Caco-2 (cell line): ENCODE results near the gene HMCN2. TPM values are rescaled to one million over a fixed set of nuclear protein-coding genes. Genes with fewer than 3 reads are reported as not detected.

ENCODE experiments used
- BruUV-seq: library from RNA; stranded (reverse); fragments of 400-500 nt; replicated peaks from 2 replicates; lab custom pipeline; 2021; lab: Mats Ljungman, UMichigan
- CTCF ChIA-PET: fragments of 300-600 bp; sonication (Branson Sonifier 250); formaldehyde crosslinking; loops from one replicate; lab custom pipeline; 2022; ENCODE audit warnings: antibody characterized with exemption; lab: Charles Lee
- POLR2A ChIA-PET: fragments of 300-600 bp; sonication (Branson Sonifier 250); formaldehyde crosslinking; loops from one replicate; lab custom pipeline; 2022; ENCODE audit warnings: antibody characterized with exemption; lab: Charles Lee
- DNase-seq, 2 experiments: peaks; one replicate each; pipeline versions ENCODE4 v3.0.0 to v3.0.0-alpha.2; 2020 to 2022
- H3K27me3 ChIP-seq: replicated peaks from 2 replicates; pipeline ENCODE4 v1.6.0; 2011; ENCODE audit warnings: low read length; ENCODE audit not compliant: control insufficient read depth, insufficient read depth
- H3K36me3 ChIP-seq: 2 replicates; pipeline ENCODE4 v1.5.1; 2011; ENCODE audit warnings: low read length; ENCODE audit not compliant: control insufficient read depth, insufficient read depth
- H3K4me1 ChIP-seq: fragments of 250-450 bp; sonication (Bioruptor Pico); 2 replicates; pipeline ENCODE4 v1.5.1; 2020; ENCODE audit warnings: mild to moderate bottlenecking
- H3K4me3 ChIP-seq: 2 replicates; pipeline ENCODE4 v1.5.1; 2011; ENCODE audit warnings: low read depth, mild to moderate bottlenecking, control low read depth, low read length
- H3K9me3 ChIP-seq: fragments of 250-450 bp; sonication (Bioruptor Pico); 2 replicates; pipeline ENCODE4 v1.5.1; 2020; ENCODE audit warnings: mild to moderate bottlenecking, moderate library complexity
- H3K27ac Mint-ChIP-seq: one replicate; pipeline ENCODE4 v1.8.0; 2022; ENCODE audit warnings: mixed read lengths; ENCODE audit not compliant: unreplicated experiment
- H3K27me3 Mint-ChIP-seq: one replicate; pipeline ENCODE4 v1.8.0; 2022; ENCODE audit warnings: mixed read lengths; ENCODE audit not compliant: insufficient read depth, unreplicated experiment
- H3K36me3 Mint-ChIP-seq: one replicate; pipeline ENCODE4 v1.8.0; 2022; ENCODE audit warnings: mild to moderate bottlenecking, mixed read lengths; ENCODE audit not compliant: insufficient read depth, unreplicated experiment
- H3K4me1 Mint-ChIP-seq: one replicate; pipeline ENCODE4 v1.8.0; 2022; ENCODE audit warnings: low read depth, mixed read lengths; ENCODE audit not compliant: unreplicated experiment
- H3K4me3 Mint-ChIP-seq: one replicate; pipeline ENCODE4 v1.8.0; 2022; ENCODE audit warnings: mild to moderate bottlenecking, moderate library complexity, mixed read lengths; ENCODE audit not compliant: unreplicated experiment
- H3K9me3 Mint-ChIP-seq: one replicate; pipeline ENCODE4 v1.8.0; 2022; ENCODE audit warnings: mixed read lengths; ENCODE audit not compliant: unreplicated experiment
- intact Hi-C: fragments of 100-400 bp; cut with micrococcal nuclease; formaldehyde crosslinking; loops from one replicate; pipeline ENCODE4 v1.10.0; 2022; ENCODE audit not compliant: unreplicated experiment
- total RNA-seq: library from RNA; stranded (reverse); gene quantifications from 2 replicates; pipeline ENCODE4 v1.2.3, GENCODE V29; 2022
- TF ChIP-seq, protein P1 (sequence below), 2 experiments: fragments of 200-600 bp in 1 of 2; IDR thresholded peaks; 1 replicate in 1 of 2; 2 replicates in 1 of 2; pipeline versions ENCODE4 v1.5.1 to v1.8.0; 2011 to 2022; ENCODE audit warnings: antibody characterized with exemption in 1 of 2, control low read depth in 1 of 2, inconsistent platforms in 1 of 2, low read depth in 1 of 2, low read length in 1 of 2, mild to moderate bottlenecking in 1 of 2, moderate library complexity in 1 of 2; ENCODE audit not compliant: insufficient read depth in 1 of 2, severe bottlenecking in 1 of 2, unreplicated experiment in 1 of 2

The HMCN2 gene
- total RNA-seq, 1 experiment from 2014 or later: 0.41 TPM

DNA sequence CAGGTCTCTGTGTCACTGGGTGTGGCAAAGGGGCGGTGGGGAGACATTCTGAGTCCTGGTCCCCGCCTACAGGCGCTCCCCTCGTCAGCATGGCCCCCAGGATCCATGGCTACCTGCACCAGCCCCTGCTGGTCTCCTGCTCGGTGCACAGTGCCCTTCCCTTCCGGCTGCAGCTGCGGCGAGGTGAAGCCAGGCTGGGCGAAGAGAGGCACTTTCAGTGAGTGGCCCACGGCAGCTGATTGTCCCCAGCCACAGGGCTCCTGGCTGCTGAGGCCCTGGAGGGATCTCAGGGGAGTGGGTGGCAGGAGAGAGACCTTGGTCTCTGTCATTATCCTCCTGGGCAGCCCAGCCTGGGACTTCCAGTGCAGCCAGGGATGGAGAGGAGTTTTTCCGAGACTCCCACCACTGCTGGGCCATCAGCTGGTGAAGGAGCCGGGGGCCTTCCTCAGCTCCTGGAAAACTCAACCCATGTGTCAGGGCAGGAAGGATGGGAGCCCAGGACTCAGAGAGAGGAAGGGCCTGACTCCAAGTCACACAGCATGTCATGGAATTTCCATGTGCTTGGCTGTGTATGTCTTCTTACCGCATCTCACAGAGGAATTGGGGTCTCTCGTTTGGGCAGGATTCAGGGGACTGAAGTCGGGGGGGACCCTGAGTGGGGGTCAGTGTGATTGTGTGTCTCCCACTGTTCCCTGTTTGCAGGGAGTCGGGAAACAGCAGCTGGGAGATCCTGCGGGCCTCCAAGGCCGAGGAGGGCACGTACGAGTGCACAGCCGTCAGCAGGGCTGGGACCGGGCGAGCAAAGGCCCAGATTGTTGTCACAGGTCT lies 37.4 kb downstream of the HMCN2 start:
- Mint-ChIP-seq H3K27ac (no peak overlapping the region), H3K27me3 (peaks cover 8% of the 10 kb centered on the region), H3K4me1 (no peaks in the 10 kb centered on the region), H3K4me3 (no peak overlapping the region), H3K36me3 (no peaks in the 10 kb centered on the region), H3K9me3 (no peaks in the 10 kb centered on the region)
- ChIA-PET CTCF (no interaction called here), POLR2A (no interaction called here)
- no TSS peak for BruUV-seq
- Histone ChIP-seq H3K27me3 (no peaks in the 10 kb centered on the region), H3K4me1 (no peaks in the 10 kb centered on the region), H3K9me3 (no peaks in the 10 kb centered on the region), H3K4me3 (no peak overlapping the region), H3K36me3 (no peaks in the 10 kb centered on the region)
- DNase-seq: no peak
- intact Hi-C loops: no loop called here
- TF ChIP-seq, protein P1, sequence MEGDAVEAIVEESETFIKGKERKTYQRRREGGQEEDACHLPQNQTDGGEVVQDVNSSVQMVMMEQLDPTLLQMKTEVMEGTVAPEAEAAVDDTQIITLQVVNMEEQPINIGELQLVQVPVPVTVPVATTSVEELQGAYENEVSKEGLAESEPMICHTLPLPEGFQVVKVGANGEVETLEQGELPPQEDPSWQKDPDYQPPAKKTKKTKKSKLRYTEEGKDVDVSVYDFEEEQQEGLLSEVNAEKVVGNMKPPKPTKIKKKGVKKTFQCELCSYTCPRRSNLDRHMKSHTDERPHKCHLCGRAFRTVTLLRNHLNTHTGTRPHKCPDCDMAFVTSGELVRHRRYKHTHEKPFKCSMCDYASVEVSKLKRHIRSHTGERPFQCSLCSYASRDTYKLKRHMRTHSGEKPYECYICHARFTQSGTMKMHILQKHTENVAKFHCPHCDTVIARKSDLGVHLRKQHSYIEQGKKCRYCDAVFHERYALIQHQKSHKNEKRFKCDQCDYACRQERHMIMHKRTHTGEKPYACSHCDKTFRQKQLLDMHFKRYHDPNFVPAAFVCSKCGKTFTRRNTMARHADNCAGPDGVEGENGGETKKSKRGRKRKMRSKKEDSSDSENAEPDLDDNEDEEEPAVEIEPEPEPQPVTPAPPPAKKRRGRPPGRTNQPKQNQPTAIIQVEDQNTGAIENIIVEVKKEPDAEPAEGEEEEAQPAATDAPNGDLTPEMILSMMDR (IDR thresholded peaks at IDR 0.05; ENCODE audit: insufficient read depth in 1 of 2, low read depth in 1 of 2, low read length in 1 of 2, severe bottlenecking in 1 of 2, unreplicated experiment in 1 of 2): no peak

DNA sequence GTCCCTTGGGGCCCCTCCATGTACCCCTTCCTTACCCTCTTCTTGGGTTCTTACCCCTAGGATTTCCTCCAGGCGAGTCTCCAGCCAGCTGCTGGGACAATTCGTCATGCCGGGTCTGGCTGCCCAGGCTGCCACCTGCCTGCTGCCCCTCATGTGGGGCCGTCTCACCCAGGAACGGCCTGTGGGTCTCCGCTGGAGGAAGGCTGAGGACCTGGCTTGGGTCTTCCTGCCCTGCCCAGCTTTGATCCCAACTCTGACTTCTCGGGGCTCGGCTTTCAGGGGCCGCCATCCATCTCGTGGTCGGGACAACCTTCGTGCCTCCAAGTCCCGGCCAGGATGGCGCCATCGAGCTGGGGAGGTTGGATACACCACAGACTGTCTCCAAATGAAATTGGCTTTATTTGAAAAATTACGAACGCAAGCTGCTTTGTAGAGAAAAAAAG lies 38.1 kb downstream of the HMCN2 start:
- H3K4me1 ChIP-seq: no peaks in the 10 kb centered on the region
- intact Hi-C loops: no loop called here
- H3K4me3 ChIP-seq: no peak overlapping the region
- H3K36me3 ChIP-seq: no peaks in the 10 kb centered on the region
- TF ChIP-seq, protein P1 (IDR thresholded peaks at IDR 0.05; ENCODE audit: insufficient read depth in 1 of 2, low read depth in 1 of 2, low read length in 1 of 2, severe bottlenecking in 1 of 2, unreplicated experiment in 1 of 2): no peak
- no TSS peak for BruUV-seq
- no peaks in the 10 kb centered on the region for H3K36me3 Mint-ChIP-seq
- no peak for DNase-seq
- no peaks in the 10 kb centered on the region for H3K9me3 ChIP-seq
- peaks cover 8% of the 10 kb centered on the region for H3K27me3 Mint-ChIP-seq
- H3K4me3 Mint-ChIP-seq: no peak overlapping the region
- H3K4me1 Mint-ChIP-seq: no peaks in the 10 kb centered on the region
- ChIA-PET POLR2A (no interaction called here), CTCF (no interaction called here)
- H3K9me3 Mint-ChIP-seq: no peaks in the 10 kb centered on the region
- H3K27me3 ChIP-seq: no peaks in the 10 kb centered on the region
- no peak overlapping the region for H3K27ac Mint-ChIP-seq

DNA sequence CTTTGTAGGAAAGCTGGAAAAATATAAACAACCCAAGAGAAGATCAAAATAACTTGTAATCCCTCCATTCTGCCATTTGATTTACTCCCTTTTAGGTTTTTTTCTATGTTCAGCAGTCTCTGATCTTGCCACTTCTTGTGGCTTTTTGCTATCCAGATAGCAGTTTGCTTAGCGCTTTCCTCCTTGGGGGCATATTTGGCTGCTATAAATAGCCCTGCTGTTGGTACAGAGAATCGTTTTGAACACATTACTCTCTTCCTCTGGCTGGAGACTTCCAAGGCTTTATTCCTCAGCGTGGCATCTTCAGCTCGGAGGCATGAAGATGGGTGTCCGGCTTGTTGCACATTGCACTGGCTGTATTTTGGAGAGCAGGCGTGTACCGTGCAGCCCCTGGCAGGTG lies 38.6 kb downstream of the HMCN2 start:
- no peak for DNase-seq
- intact Hi-C loops: no loop called here
- Histone ChIP-seq H3K27me3 (no peaks in the 10 kb centered on the region), H3K9me3 (no peaks in the 10 kb centered on the region), H3K4me1 (no peaks in the 10 kb centered on the region), H3K36me3 (no peaks in the 10 kb centered on the region), H3K4me3 (no peak overlapping the region)
- no peak overlapping the region for H3K27ac Mint-ChIP-seq
- TF ChIP-seq, protein P1 (IDR thresholded peaks at IDR 0.05; ENCODE audit: insufficient read depth in 1 of 2, low read depth in 1 of 2, low read length in 1 of 2, severe bottlenecking in 1 of 2, unreplicated experiment in 1 of 2): no peak
- no peaks in the 10 kb centered on the region for H3K9me3 Mint-ChIP-seq
- ChIA-PET POLR2A (no interaction called here), CTCF (no interaction called here)
- no peaks in the 10 kb centered on the region for H3K36me3 Mint-ChIP-seq
- no peaks in the 10 kb centered on the region for H3K4me1 Mint-ChIP-seq
- BruUV-seq: no TSS peak
- peaks cover 8% of the 10 kb centered on the region for H3K27me3 Mint-ChIP-seq
- H3K4me3 Mint-ChIP-seq: no peak overlapping the region
